ENCODE results near the gene KCTD7.
"Not testable (repeated sequence)": the region's sequence is repeated elsewhere in the genome, so short reads cannot be mapped to it uniquely, and the experiment has no call there.

KCTD7 gene

GRCh38 chr7:66617295-66617694 is 11.4 kb upstream of the KCTD7 start:
- no peak for DNase-seq

- DNase-seq: not testable (repeated sequence)
These were observed 9.2 kb upstream of the KCTD7 start for GRCh38 chr7:66619341-66619948.

- no peak for DNase-seq
These were observed 2.2 kb upstream of the KCTD7 start for GRCh38 chr7:66626331-66626934.

GRCh38 chr7:66627151-66627681 is 1.5 kb upstream of the KCTD7 start:
- no peak for DNase-seq

GRCh38 chr7:66627881-66628360 is 760 bp upstream of the KCTD7 start:
- no peak for DNase-seq

GRCh38 chr7:66629222-66630062 is 761 bp downstream of the KCTD7 start:
- DNase-seq: no peak

- no peak for DNase-seq
These were observed 1.9 kb downstream of the KCTD7 start for GRCh38 chr7:66630531-66630930.

- no peak for DNase-seq
These were observed 2.8 kb downstream of the KCTD7 start for GRCh38 chr7:66631471-66631870.

- DNase-seq: no peak
These were observed 6.1 kb downstream of the KCTD7 start for GRCh38 chr7:66634816-66635215.

- not testable (repeated sequence) for DNase-seq
These were observed 6.8 kb downstream of the KCTD7 start for GRCh38 chr7:66635322-66635981.

- not testable (repeated sequence) for DNase-seq
These were observed 7.4 kb downstream of the KCTD7 start for GRCh38 chr7:66635982-66636546.

GRCh38 chr7:66638309-66639099 is 9.8 kb downstream of the KCTD7 start:
- no peak for DNase-seq

- DNase-seq: no peak
These were observed 11.1 kb downstream of the KCTD7 start for GRCh38 chr7:66639773-66640172.

GRCh38 chr7:66640802-66641525 is 12.3 kb downstream of the KCTD7 start:
- no peak for DNase-seq

GRCh38 chr7:66641526-66641871 is 12.8 kb downstream of the KCTD7 start:
- no peak for DNase-seq

- no peak for DNase-seq
These were observed 13.5 kb downstream of the KCTD7 start for GRCh38 chr7:66642186-66642585.

GRCh38 chr7:66642932-66643331 is 14.3 kb downstream of the KCTD7 start:
- no peak for DNase-seq

GRCh38 chr7:66643395-66643794 is 14.7 kb downstream of the KCTD7 start:
- DNase-seq: no peak

GRCh38 chr7:66651026-66651425 is 22.3 kb downstream of the KCTD7 start:
- DNase-seq: not testable (repeated sequence)

- DNase-seq: not testable (repeated sequence)
These were observed 25.1 kb downstream of the KCTD7 start for GRCh38 chr7:66653719-66654274.

Measured in activated CD4-positive, alpha-beta T cell treated with anti-CD3 and anti-CD28 coated beads, Interleukin-2, amount 50 U/mL, for 1 hour (primary cell).